Effector CD4-positive, alpha-beta T cell (primary cell): ENCODE results near the gene RPL22L1.
"Not testable (repeated sequence)": the region's sequence is repeated elsewhere in the genome, so short reads cannot be mapped to it uniquely, and the experiment has no call there.

Source experiments
- DNase-seq: peaks from one replicate; pipeline ENCODE4 v3.0.0-alpha.2; 2020

RPL22L1 gene

GRCh38 chr3:170877311-170877710 is 7.3 kb upstream of the RPL22L1 start:
- not testable (repeated sequence) for DNase-seq

GRCh38 chr3:170876537-170876936 is 6.5 kb upstream of the RPL22L1 start:
- no peak for DNase-seq

GRCh38 chr3:170869239-170869590 is 780 bp downstream of the RPL22L1 start:
- DNase-seq, result no peak

- no peak for DNase-seq
These were observed 1.3 kb downstream of the RPL22L1 start for GRCh38 chr3:170868577-170869238.

GRCh38 chr3:170867143-170867937 is 2.7 kb downstream of the RPL22L1 start:
- no peak for DNase-seq

GRCh38 chr3:170866499-170866898 is 3.5 kb downstream of the RPL22L1 start:
- no peak for DNase-seq

- DNase-seq, result no peak
These were observed 4.5 kb downstream of the RPL22L1 start for GRCh38 chr3:170865209-170866094.

GRCh38 chr3:170864525-170865208 is 5.3 kb downstream of the RPL22L1 start:
- DNase-seq, result no peak

GRCh38 chr3:170863816-170864215 is 6.2 kb downstream of the RPL22L1 start:
- no peak for DNase-seq

- DNase-seq, result no peak
These were observed 7.2 kb downstream of the RPL22L1 start for GRCh38 chr3:170862618-170863374.

GRCh38 chr3:170858599-170858998 is 11.4 kb downstream of the RPL22L1 start:
- DNase-seq, result no peak

- no peak for DNase-seq
These were observed 17.7 kb downstream of the RPL22L1 start for GRCh38 chr3:170852324-170852723.

GRCh38 chr3:170848292-170848917 is 21.6 kb downstream of the RPL22L1 start:
- DNase-seq, result no peak

GRCh38 chr3:170844377-170844776 is 25.6 kb downstream of the RPL22L1 start:
- no peak for DNase-seq

- no peak for DNase-seq
These were observed 29.6 kb downstream of the RPL22L1 start for GRCh38 chr3:170840291-170840859.

GRCh38 chr3:170839518-170840100 is 30.4 kb downstream of the RPL22L1 start:
- DNase-seq, result no peak

GRCh38 chr3:170836491-170836890 is 33.5 kb downstream of the RPL22L1 start:
- no peak for DNase-seq

- DNase-seq, result no peak
These were observed 34.7 kb downstream of the RPL22L1 start for GRCh38 chr3:170835336-170835735.

GRCh38 chr3:170830580-170830979 is 39.4 kb downstream of the RPL22L1 start:
- DNase-seq, result no peak

- no peak for DNase-seq
These were observed 40.3 kb downstream of the RPL22L1 start for GRCh38 chr3:170829546-170830272.
